CD4-positive, alpha-beta T cell (primary cell): ENCODE results near the gene SMARCA2. TPM values are rescaled to one million over a fixed set of nuclear protein-coding genes. Genes with fewer than 3 reads are reported as not detected.
A peak's percentile ranks its signal among the peaks of the same experiment; 100 is the strongest.

Experiments
- ATAC-seq: fragments of 200-7000 bp; cut with Tn5 transposase; one replicate; pipeline ENCODE4 v1.10.0; 2022; ENCODE audit warnings: mild to moderate bottlenecking; ENCODE audit not compliant: poor library complexity
- CTCF ChIA-PET: fragments of 350-600 bp; sonication (Branson Sonifier 250); formaldehyde crosslinking; loops from one replicate; lab custom pipeline; 2021; ENCODE audit warnings: antibody characterized with exemption, inconsistent platforms; lab: Charles Lee
- POLR2A ChIA-PET: fragments of 350-600 bp; sonication (Branson Sonifier 250); formaldehyde crosslinking; loops from one replicate; lab custom pipeline; 2021; ENCODE audit warnings: antibody characterized with exemption, inconsistent platforms; lab: Charles Lee
- DNase-seq, 14 experiments: peaks; one replicate each; pipeline ENCODE4 v3.0.0-alpha.2; 2013 to 2020; ENCODE audit warnings: mixed read lengths in 2 of 14
- H3K27ac ChIP-seq, 2 donors: one replicate each; pipeline versions ENCODE4 v1.5.1 to v1.7.0; 2013; ENCODE audit warnings: low read length in 2 of 2, low read depth in 1 of 2, mild to moderate bottlenecking in 1 of 2
- H3K27me3 ChIP-seq, 2 experiments: 1 replicate in 1 of 2; 2 replicates in 1 of 2; pipeline versions ENCODE4 v1.6.1 to v1.7.0; 2013; ENCODE audit warnings: low read length in 2 of 2, control low read depth in 1 of 2, mild to moderate bottlenecking in 1 of 2, moderate library complexity in 1 of 2; ENCODE audit not compliant: insufficient read depth in 2 of 2, control insufficient read depth in 1 of 2
- H3K36me3 ChIP-seq: one replicate; pipeline ENCODE4 v1.6.1; 2013; ENCODE audit warnings: low read length, control low read depth; ENCODE audit not compliant: insufficient read depth
- H3K4me1 ChIP-seq: one replicate; pipeline ENCODE4 v1.6.1; 2013; ENCODE audit warnings: low read length, control low read depth; ENCODE audit not compliant: insufficient read depth
- H3K4me3 ChIP-seq: one replicate; pipeline ENCODE4 v1.5.1; 2013; ENCODE audit warnings: mild to moderate bottlenecking, low read length, moderate library complexity
- H3K9me3 ChIP-seq, 2 experiments: 1 replicate in 1 of 2; 2 replicates in 1 of 2; pipeline versions ENCODE4 v1.6.1 to v1.7.0; 2013; ENCODE audit warnings: low read length in 2 of 2, mild to moderate bottlenecking in 2 of 2, control low read depth in 1 of 2, moderate library complexity in 1 of 2; ENCODE audit not compliant: control insufficient read depth in 1 of 2, insufficient read depth in 1 of 2
- H3K27ac Mint-ChIP-seq: one replicate; pipeline ENCODE4 v1.8.0; 2020; ENCODE audit warnings: mixed read lengths
- H3K27me3 Mint-ChIP-seq: one replicate; pipeline ENCODE4 v1.8.0; 2021; ENCODE audit warnings: mixed read lengths
- H3K36me3 Mint-ChIP-seq: one replicate; pipeline ENCODE4 v1.8.0; 2021; ENCODE audit warnings: low read depth, mixed read lengths
- H3K4me1 Mint-ChIP-seq: one replicate; pipeline ENCODE4 v1.8.0; 2021; ENCODE audit warnings: low read depth, mixed read lengths
- H3K4me3 Mint-ChIP-seq: one replicate; pipeline ENCODE4 v1.8.0; 2020; ENCODE audit warnings: mild to moderate bottlenecking, mixed read lengths
- H3K9me3 Mint-ChIP-seq: one replicate; pipeline ENCODE4 v1.8.0; 2020; ENCODE audit warnings: mixed read lengths
- CTCF ChIP-seq: fragments of 200-600 bp; IDR thresholded peaks from one replicate; pipeline ENCODE4 v1.8.0; 2022; ENCODE audit warnings: antibody characterized with exemption, mild to moderate bottlenecking
- intact Hi-C, 2 experiments: fragments of 100-400 bp; cut with DNase I in 1 of 2; cut with micrococcal nuclease in 1 of 2; formaldehyde crosslinking; loops; one replicate each; pipeline versions ENCODE4 v1.15.1 to v1.9.0; 2023 to 2025; cut with DNase I, micrococcal nuclease
- total RNA-seq, 174 experiments: library from RNA in 2 of 174; stranded (reverse) in 2 of 174; gene quantifications; one replicate each; pipeline ENCODE4 v1.2.3 and lab custom pipeline; 2021 to 2026

Gene SMARCA2
- total RNA-seq, 2 experiments from 2014 or later, result 268 to 272 TPM

- intact Hi-C loops, result no loop called here
- peaks cover 43% of the 10 kb centered on the region for H3K36me3 ChIP-seq
- no peaks in the 10 kb centered on the region for H3K4me1 ChIP-seq
- ChIA-PET CTCF (no interaction called here), POLR2A (no interaction called here)
- peaks cover 22% of the 10 kb centered on the region for H3K4me1 Mint-ChIP-seq
- peaks cover 77% of the 10 kb centered on the region for H3K36me3 Mint-ChIP-seq
- no peaks in the 10 kb centered on the region for H3K27me3 ChIP-seq
- no peak overlapping the region for H3K27ac ChIP-seq
- H3K4me3 Mint-ChIP-seq, result no peak overlapping the region
- H3K4me3 ChIP-seq, result no peak overlapping the region
- DNase-seq (no peak), ATAC-seq (no peak)
- H3K27ac Mint-ChIP-seq, result no peak overlapping the region
- no peak for TF ChIP-seq CTCF
- H3K9me3 Mint-ChIP-seq, result no peaks in the 10 kb centered on the region
- H3K27me3 Mint-ChIP-seq, result no peaks in the 10 kb centered on the region
- no peaks in the 10 kb centered on the region for H3K9me3 ChIP-seq
Measured at GRCh38 chr9:2174306-2174705, 159.2 kb downstream of the SMARCA2 start.

GRCh38 chr9:2174911-2175310, 159.8 kb downstream of the SMARCA2 start:
- Histone ChIP-seq H3K36me3 (peaks cover 37% of the 10 kb centered on the region), H3K4me3 (no peak overlapping the region), H3K9me3 (no peaks in the 10 kb centered on the region), H3K27me3 (no peaks in the 10 kb centered on the region), H3K27ac (no peak overlapping the region), H3K4me1 (no peaks in the 10 kb centered on the region)
- Mint-ChIP-seq H3K27ac (peak overlapping the region; percentile 42), H3K9me3 (no peaks in the 10 kb centered on the region), H3K36me3 (peaks cover 77% of the 10 kb centered on the region), H3K4me3 (no peak overlapping the region), H3K27me3 (no peaks in the 10 kb centered on the region), H3K4me1 (peaks cover 22% of the 10 kb centered on the region)
- intact Hi-C loops, result no loop called here
- POLR2A ChIA-PET, result no interaction called here
- no peak for TF ChIP-seq CTCF
- DNase-seq, result no peak
- ATAC-seq, result no peak
- CTCF ChIA-PET, result no interaction called here

GRCh38 chr9:2177121-2177520, 162.0 kb downstream of the SMARCA2 start:
- H3K4me3 ChIP-seq, result no peak overlapping the region
- no peak for ATAC-seq
- peaks cover 19% of the 10 kb centered on the region for H3K36me3 ChIP-seq
- no peak overlapping the region for H3K27ac Mint-ChIP-seq
- no peaks in the 10 kb centered on the region for H3K27me3 Mint-ChIP-seq
- H3K4me1 Mint-ChIP-seq, result peaks cover 19% of the 10 kb centered on the region
- no peak for DNase-seq
- no peaks in the 10 kb centered on the region for H3K27me3 ChIP-seq
- POLR2A ChIA-PET, result no interaction called here
- intact Hi-C loops, result no loop called here
- no peak for TF ChIP-seq CTCF
- H3K36me3 Mint-ChIP-seq, result peaks cover 73% of the 10 kb centered on the region
- H3K4me3 Mint-ChIP-seq, result no peak overlapping the region
- H3K9me3 Mint-ChIP-seq, result no peaks in the 10 kb centered on the region
- no peaks in the 10 kb centered on the region for H3K4me1 ChIP-seq
- H3K9me3 ChIP-seq, result no peaks in the 10 kb centered on the region
- CTCF ChIA-PET, result no interaction called here
- no peak overlapping the region for H3K27ac ChIP-seq
